ENCODE data around the gene CLSTN3.

CLSTN3 gene

DNA sequence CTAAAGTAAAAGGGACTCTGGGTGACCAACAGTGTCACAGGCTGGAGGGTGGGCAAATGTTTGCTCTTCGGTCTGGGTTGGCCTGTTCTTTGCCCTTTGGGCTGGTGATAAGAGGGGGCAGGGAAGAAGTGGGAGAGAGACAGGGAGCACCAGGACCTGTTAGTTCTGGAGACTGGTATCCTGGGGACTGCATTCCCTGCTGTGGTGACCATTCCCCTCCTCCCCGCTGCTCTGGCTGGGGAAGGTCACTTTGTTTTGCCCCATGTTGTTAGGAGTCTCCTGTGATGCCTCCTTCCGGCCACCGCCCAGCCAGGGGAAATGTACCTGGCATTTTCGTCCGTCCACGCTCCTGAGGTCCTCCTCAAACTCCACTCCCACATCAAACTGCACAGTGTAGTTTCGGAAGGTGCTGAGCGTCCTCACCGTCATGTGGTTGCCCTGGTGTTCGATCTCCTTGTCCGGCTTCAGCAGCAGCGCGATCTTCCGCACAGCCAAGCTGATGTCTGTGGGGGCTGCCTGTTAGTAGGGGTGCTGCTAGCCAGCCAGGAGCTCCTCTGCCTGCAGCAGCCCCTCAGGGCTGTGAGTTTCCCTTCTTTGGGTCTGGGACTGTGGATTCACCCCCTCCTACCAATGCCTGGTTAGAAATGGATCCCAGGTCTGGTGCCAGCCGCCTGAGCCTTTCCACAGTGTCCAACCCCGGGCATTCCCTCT, 2.1 kb upstream of the CLSTN3 start:
- no peak for DNase-seq (ENCODE audit: low spot score)

DNA sequence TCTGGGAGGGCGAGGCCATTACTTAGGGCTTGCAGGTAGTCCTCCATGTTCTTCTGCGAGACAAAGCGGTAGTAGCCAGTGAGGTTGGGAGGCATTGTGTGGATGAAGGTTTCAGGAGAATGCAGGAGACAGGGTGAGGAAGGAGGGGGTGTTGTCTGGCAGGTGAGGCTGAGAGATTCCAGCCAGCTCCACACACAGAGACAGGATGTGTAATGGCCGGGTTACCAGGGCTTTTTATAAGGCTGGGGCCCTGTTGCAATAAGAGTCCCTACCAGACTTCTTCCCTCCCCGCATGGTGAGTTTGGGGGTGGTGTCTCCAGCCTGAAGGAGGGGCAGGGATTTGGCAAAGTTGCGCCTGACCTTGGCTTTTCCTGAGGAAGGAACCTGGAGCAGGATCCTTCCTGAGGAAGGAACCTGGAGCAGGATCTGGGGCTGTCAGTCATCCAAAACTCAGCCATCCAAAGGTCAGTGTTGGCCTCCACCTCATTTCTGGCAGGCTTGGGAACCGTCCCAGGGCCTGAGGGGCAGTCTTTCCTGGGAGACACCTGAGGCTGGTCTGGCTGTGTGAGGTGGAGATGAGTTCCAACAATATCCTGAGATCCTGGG, 1.4 kb upstream of the CLSTN3 start, which contains the start of gene RBP5:
TSS of gene RBP5 (minus strand) at position 209 of the 606 bp plus-strand sequence. CDS start at position 95, 114 bp downstream.
- no peak for DNase-seq (ENCODE audit: low spot score)

DNA sequence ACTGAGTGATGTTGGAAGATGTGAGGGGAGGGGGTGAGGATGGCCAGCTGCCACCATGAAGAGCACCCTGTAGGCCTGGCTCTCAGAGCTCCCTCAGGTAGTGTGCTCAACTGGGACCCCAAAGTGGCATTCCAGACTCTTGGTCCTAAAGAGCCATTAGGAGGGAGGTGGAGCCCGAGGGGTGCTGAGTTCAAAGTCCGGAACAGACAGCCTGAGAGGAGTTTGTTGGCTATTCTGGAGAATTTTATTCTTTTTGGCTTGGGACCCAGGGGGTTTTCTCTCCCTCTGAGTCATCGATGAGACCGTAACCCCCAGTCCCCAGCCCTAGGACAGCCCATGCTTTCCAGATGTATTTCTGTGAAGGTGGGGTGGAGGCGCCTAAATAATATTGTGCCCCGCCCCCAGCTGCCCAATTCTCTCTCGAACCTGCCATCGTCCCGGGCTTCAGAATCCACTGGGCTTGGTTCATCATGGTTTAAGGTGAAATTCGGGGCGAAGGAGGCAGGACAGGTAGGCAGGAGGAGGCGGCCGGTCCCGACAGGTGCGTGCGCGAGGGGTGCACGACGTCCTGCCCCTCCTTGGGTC, 792 bp upstream of the CLSTN3 start:
- DNase-seq (ENCODE audit: low spot score) = peak; percentile 33

DNA sequence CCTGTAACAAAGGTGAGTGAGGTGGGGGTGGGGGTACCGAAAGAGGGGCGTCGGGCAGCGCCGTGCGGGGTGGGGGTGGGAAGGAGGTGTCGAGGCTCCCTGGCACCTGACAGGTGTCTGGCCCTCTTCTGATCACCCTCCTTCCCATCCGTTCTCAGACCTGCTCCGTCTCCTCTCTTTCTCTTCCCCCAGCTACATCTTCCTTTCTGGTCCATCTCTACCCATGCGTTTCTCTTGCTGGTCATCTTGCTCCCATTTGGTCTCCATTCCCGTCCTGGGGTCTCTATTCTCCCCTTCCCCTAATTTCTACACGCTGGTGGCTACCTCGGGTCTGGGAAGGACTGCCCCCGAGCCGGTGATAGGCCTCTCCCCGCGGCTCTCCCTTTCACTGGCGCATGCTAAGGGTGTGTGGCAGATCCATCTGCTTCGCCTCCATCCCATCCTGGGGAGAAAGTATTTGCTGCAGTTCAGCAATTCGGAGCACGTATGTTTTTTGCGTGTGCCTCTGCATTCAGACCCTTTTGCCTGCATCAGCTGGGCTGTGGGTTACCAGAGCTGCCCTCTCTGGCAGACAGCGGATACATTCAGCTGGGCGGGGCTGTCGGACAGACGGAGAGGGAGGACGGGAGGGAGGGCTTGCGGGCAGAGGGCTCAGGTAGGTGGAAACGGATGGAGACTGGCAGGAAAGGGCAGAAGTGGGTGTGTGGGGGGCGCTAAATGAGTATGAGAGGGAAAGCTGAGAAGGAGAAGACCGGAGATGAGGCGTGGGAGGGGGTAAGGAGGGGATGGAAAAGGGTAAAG, 730 bp downstream of the CLSTN3 start:
- peak; percentile 70 for DNase-seq (ENCODE audit: low spot score)

DNA sequence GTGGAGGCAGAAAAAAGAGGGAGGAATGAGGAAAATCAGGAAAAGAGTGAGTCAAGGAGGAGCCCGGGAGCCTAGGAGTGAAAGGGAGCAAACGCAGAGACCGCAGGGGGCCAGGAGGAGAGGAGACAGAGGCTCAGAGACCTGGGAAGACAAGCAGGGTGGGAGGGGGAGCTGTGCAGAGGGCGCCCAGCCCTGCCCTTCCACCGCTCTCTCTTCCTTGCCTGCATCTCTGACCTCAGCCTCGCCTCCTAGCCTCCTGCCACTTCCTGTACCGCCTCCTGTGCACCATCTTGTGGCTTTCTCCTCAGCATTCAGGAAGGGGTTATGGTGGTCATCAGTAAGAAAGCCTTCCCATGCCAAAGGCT, 1.3 kb downstream of the CLSTN3 start:
- no peak for DNase-seq (ENCODE audit: low spot score)

DNA sequence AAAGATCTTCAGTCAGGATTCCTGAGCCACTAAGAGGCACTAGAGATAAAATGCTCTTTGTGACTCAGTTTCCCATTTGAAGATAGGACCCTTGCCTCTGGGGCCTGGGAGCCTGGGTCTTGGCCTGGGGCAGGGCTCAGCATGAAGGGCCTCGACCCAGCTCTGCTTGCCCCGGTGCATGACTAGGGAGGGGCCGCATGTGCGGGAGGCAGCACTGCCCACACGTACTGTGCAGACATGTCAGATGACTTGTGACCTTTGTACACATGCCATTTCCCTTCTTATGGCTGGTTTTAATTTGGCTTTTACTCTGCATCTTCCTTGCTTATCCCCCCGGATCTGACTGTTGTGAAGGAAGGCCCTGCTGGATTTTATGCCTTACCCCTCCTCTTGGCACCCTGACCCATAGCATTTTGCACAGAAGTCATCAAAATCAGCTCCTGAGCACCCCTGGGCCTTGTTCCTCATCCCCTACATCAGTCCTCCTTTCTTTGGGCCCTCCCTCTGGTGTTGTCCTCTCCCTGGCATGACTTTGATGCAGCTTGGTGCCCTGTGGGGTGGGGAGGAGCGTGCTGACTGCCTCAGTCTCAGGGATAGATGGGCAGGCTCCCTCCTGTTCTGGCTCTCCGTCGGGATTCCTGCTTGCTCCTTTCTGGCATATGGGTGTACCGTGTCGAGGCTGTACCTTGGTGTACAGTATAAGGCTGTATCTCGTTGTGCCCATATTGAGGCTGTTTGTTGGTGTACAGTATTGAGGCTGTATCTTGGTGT, 4.4 kb downstream of the CLSTN3 start:
- no peak for DNase-seq (ENCODE audit: low spot score)

DNA sequence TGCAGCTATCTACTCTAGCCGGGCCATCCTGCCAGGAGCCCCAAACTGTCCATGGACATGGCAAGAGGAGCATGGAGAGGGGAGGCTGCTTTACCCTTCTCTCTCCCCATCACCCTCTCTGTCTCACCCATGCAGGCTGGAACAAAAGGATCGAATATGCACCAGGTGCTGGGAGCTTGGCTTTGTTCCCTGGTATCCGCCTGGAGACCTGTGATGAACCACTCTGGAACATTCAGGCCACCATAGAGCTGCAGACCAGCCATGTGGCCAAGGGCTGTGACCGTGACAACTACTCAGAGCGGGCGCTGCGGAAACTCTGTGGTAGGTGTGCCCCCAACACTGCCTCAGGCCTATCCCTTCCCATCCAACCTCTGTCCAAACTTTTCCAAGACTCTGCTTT, 5.9 kb downstream of the CLSTN3 start:
- no peak for DNase-seq (ENCODE audit: low spot score)

DNA sequence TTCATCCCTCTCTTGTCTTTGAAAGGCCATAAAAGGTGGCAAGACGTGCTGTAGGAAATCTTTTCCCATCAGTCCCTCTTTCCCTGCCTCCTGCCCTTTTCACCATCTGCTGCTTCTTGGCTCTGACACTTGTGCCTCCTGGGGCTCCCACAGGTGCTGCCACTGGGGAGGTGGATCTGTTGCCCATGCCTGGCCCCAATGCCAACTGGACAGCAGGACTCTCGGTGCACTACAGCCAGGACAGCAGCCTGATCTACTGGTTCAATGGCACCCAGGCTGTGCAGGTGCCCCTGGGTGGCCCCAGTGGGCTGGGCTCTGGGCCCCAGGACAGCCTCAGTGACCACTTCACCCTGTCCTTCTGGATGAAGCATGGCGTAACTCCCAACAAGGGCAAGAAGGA, 6.5 kb downstream of the CLSTN3 start:
- DNase-seq (ENCODE audit: low spot score) = no peak

DNA sequence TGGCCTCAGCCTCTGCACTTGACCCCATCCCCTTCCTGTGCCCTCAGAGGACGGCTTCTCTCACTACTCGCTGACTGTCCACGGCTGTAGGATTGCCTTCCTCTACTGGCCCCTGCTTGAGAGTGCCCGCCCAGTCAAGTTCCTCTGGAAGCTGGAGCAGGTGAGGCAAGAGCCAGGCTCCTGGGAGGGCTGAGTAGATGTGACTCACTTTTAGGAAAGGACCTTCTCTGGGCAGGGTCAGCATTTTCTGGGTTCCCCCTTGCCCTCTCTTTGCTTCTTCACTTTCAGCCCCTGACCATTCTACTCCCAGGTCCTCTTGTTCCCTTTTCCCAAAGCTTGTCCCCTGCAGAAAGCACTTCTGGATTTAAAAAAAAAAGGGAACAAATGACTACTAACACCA, 7.7 kb downstream of the CLSTN3 start:
- no peak for DNase-seq (ENCODE audit: low spot score)

DNA sequence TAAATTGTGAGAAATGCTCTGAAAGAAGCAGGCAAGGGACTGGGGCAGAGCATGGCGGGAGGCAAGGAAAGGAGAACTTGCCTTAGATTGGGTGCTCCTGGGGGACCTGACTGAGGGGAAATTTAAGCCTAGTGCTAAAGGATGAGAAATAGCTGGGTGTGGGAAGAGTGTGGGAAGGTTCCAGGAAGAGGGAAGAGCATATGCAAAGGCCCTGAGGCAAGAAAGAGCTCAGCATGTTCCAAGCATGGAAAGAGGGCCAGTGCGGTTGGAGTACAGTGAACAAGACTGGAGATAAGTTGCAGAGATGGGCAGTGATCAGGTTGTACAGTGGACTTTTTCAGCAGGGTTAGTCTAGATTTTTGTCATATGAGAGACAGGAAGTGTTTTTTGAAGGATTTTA, 9.0 kb downstream of the CLSTN3 start:
- no peak for DNase-seq (ENCODE audit: low spot score)

DNA sequence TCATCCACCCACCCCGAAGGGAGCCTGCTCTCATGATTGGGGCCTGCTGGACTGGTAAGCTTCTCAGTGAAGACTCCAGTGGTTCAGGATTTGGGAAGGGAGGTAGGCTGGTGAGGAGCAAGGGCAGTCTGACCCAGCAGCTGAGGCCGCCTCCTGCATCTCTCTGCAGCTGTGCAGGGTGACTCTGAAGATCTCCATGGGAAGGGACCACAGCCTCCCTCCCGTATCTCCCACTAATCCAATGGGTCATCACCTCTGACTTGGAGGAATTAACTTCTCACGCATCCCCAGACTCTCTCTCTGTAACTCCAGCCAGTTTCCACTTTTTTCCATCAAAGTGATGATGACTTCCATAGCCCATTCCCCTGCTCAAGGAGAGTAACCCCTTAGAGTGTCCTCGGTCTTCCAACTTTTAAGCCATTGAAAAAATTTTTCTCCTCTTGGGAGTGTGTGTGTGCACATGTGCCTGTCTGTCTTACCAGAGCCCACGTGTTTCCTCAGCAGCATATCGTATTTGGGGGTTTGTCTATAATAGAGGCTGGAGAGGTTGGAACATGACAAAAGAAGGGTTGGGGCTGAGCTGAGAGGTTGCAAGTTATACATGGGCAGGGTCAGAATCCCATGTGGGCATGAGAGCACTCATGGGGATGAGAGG, 11.3 kb downstream of the CLSTN3 start:
- no peak for DNase-seq (ENCODE audit: low spot score)

DNA sequence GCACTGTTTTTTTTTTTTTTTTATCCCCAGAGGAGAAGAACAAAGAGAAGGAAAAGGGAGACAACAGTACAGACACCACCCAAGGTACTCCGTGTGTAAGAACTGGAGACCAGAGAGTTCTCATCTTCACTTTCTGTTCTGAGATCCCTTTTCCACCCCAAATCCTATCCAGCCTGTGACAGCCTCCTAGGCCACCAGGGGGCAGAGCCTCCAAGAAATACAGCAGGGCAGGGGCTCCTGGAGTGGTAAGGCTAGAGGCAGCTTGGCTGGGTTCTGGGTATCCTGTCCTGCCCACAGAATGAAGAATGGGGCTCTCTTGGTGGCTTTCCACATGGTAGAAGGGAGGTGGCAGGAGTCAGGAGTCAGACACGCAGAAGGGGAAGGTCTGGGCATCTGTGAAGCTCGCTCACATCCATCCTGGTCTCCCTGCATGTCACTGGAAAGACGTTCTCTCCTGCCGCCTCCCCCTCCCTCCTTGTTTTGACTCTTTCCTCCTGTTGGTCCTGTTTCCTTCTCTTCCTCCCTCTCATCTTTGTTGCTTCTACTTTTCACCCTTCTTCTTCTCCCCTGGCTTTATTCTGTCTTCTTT, 12.0 kb downstream of the CLSTN3 start:
- DNase-seq (ENCODE audit: low spot score) = peak; percentile 76

DNA sequence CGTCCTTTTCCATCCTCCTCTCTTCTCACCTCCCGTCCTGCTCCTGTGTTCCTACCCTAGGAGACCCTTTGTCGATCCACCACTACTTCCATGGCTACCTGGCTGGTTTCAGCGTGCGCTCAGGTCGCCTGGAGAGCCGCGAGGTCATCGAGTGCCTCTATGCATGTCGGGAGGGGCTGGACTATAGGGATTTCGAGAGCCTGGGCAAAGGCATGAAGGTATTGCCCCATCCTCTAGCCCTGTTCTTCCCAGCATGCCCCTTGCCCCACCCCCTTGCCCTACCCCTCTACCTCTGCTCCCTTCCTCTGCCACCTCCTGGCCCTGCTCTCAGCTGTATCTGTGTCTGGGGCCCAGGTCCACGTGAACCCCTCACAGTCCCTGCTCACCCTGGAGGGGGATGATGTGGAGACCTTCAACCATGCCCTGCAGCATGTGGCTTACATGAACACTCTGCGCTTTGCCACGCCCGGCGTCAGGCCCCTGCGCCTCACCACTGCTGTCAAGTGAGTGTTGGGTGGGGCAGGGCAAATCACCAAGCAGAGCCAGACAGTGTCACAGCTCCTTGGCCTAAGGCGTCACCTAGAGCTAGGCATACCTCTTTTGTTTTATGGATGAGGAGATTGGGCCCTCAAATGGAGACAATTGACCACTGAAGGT, 12.8 kb downstream of the CLSTN3 start:
- DNase-seq (ENCODE audit: low spot score) = no peak

DNA sequence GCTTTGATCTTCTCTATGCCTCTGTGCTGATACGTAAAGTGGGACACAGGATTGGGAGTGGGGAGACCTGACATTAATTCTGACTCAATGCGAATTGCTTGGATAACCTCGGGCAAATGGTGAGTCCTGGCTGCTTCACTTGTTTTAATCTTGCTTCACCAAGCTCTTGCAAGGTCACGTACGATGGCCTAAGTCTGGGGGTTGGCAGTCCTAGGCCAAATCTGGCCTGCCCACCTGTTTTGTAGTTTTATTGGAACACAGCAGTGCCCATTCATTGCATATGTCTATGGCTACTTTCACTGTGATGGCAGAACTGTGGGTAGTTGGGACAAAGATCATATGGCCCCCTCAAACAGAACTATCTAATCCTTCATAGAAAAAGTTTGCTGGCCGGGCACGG, 13.4 kb downstream of the CLSTN3 start:
- DNase-seq (ENCODE audit: low spot score) = no peak

DNA sequence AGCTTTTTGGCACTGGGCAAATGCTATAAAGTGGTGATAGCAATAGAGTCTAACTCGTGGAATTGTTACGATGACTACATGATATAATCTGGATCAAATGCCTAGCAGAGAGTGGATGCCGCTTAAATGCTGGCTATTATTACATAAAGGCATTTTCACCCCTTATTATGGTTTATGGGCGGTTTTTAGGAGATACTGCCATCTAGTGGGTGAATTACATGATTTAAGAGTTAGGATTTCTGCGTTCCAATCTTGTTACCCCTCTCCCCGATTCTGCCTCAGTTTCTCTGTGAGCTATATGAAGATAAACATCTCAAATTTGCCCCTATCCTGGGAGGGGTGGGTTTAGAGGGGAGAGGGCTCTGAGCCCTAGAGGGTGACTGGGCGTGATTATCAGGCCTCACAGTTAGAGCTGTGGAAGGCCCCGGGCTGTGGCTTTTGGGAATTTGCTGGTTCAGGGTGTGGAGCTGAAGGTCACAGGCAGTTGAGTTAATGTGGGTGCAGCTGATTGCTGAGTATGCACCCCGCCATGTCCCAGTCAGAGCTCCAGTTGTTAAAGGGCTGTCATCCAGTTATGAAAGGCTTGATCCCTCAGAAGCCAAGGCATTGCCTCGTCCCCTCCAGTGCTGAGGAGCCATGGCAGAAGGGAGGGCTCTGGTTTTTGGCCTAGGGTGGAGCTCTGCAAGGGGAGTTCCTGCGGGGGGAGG, 14.4 kb downstream of the CLSTN3 start:
- peak; percentile 62 for DNase-seq (ENCODE audit: low spot score)

DNA sequence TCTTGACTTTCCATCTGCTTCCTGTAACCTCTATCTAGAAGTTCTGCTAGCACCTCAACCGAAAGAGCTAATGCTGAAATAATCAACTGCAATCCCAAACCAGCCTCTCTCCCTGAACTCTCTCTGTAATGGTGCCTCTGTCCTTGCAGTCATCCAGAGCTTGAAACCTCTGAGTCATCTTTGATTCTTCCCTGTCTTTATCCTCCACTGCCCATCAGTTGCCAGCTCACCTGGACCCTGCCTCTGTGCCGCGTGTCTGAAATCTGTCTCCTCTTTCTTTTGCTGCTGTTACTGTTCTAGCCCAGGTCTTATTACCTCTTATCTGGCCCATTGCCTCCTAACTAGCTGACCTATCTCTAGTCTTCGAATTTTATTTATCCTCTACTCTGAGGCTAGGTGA, 15.5 kb downstream of the CLSTN3 start:
- DNase-seq (ENCODE audit: low spot score) = no peak

DNA sequence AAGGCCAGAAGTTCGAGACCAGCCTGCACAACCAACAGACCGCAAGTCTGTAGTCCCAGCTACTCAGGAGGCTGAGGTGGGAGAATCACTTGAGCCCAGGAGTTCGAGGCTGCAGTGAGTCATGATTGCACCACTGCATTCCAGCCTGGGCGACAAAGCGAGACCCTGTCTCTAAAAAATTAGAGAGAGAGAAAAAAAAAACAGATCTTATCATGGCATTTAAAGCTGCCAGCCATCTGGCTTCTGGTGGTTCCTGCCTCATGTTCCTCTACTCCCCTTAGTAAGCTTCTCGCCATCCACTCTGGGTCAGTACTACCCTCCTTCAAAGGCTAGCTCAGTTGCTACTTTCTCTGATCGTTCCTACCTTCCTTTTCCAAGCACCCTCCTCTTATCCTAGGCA, 16.1 kb downstream of the CLSTN3 start:
- no peak for DNase-seq (ENCODE audit: low spot score)

DNA sequence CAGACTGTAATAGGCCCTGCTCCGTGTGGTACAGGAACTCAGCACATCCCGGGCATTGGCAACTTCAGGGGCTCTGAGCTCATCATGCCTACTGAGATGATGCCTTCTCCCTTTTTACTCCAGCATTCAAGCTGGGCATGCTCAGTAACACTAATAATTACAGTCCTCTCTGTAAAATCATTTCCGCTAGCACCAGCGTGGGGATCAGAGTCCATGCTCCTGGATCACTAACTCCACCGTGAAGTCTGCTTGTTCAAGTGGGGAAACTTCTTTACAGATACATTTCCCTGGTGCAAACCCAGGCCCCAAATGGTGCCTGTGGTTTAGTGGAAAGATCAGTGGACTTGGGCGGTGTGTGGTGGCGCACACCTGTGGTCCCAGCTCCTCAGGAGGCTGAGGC, 16.7 kb downstream of the CLSTN3 start:
- no peak for DNase-seq (ENCODE audit: low spot score)

DNA sequence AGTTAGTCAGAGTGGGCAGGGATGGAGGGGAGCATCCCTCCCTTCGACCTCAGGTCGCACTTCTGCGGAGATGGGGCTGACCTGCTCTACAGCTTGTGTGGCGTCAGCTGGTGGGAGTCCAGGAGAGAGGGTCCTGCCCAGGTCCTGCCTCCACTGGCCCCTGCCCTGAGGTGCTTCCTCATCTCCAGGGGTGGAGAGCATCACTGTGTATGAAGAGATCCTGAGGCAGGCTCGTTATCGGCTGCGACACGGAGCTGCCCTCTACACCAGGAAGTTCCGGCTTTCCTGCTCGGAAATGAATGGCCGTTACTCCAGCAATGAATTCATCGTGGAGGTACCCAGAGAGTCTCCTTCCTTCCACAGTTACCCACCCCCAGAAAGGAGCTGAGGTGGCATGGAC, 20.2 kb downstream of the CLSTN3 start:
- DNase-seq (ENCODE audit: low spot score) = no peak

DNA sequence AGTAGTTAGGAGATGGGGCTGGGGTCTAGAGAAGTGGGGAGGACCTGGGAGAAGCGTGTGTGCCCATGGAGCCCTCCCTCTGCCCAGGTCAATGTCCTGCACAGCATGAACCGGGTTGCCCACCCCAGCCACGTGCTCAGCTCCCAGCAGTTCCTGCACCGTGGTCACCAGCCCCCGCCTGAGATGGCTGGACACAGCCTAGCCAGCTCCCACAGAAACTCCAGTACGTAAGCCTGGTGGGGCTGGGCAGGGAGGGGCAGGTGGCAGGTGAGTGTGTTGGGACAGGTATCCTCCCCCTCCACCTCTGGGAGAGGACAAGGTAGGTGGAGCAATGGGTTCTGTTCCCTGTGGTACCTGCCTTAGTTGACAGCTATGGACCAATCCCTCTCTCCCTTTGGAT, 20.7 kb downstream of the CLSTN3 start:
- no peak for DNase-seq (ENCODE audit: low spot score)
